GM19351 (cell line): Measurements from ENCODE around the gene SLC12A9.

Experiments used
- ATAC-seq: cut with Tn5 transposase; IDR thresholded peaks from one replicate; pipeline ENCODE4 v1.9.1; 2021; ENCODE audit warnings: mild to moderate bottlenecking, moderate library complexity; ENCODE audit not compliant: unreplicated experiment

SLC12A9 gene

DNA sequence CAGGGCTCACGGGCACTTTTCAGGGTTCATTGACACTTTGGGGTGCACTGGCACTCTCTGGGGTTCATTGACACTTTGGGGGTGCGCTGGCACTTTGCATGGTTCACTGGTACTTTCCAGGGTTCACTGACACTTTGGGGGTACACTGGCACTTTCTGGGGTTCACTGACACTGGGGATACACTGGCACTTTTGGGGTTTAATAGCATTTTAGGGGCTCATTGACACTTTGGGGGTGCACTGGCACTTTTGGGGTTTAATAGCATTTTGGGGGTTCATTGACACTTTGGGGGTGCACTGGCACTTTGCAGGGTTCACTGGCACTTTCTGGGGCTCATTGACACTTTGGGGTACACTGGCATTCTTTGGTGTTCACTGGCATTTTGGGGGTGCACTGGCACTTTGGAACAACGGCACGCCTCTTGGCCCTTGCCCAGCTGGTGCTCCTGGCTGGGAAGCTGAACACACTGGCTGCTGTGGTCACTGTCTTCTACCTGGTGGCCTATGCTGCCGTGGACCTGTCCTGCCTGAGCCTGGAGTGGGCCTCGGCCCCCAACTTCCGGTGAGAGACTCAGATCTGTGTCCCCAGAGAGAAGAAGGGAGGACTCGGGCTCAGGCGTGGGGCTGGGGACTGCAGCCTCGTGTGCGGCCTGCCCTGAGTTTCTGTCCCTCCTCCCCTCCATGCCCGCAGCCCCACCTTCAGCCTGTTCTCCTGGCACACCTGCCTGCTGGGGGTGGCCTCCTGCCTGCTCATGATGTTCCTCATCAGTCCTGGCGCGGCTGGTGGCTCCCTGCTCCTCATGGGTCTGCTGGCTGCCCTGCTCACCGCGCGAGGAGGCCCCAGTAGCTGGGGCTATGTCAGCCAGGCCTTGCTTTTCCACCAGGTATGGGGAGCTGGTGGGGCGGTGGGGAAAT lies 8.4 kb downstream of the SLC12A9 start:
- ATAC-seq = no peak

DNA sequence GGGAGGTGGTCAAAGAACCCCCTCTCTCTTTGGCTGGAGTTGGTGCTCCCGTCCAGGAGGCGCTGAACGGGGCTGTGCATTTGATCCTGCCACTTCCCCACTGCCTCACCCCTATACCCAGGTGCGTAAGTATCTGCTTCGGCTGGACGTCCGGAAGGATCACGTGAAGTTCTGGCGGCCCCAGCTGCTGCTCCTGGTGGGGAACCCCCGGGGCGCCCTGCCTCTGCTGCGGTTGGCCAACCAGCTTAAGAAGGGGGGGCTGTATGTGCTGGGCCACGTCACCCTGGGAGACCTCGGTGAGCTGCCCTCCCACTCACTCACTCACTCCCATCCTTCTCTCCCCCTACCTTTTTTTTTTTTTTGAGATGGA lies 9.1 kb downstream of the SLC12A9 start:
- ATAC-seq = no peak

DNA sequence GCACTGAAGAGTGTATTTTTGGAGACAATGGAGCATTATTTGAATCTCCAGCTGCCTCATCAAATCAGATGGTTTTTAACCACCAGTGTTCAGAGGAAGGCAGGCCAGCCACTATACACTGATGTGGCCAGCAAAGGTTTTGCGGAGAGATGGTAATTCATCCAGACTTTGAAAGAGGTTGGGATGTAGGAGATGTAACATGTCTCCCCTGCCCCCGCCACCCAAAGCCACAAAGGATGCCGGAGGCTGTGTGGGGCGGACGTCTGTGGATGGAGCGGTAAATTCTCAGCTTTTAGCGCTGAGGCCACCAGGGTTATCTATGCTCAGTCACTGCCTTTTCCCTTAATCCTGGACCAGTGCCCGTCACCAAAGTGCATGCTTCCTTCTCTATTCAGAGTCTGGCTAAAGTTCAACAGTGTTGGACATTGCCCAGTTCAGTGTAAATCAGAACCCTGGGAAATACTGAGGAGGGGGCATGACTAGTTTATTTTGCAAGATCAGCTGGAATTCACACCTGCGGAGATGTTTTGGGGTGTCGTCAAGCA lies 11.0 kb downstream of the SLC12A9 start:
- ATAC-seq = no peak

DNA sequence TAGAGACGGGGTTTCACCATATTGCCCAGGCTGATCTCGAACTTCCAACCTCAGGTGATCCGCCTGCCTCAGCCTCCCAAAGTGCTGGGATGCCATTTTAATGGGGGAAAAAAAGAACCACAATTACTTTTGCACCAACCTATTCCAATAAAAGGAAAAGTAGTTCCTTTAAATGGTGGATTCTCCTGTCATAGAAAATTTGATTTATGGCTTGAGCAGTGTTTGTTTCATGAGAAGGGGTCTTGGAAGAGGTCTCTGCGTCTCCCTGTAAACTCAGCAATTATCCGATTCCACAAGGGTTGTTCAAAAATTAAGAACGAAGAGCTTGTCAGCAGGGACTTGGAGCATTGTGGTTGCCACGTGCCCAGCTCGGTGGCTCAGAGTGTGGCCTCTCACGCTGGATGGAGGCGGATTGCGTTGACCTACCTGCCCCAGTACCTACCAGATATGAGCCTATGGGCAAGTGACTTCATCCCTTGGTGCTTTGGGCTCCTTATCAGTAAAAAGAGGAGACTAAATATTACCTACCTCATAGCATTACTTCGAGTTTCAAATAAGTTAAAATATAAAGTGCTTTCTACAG lies 11.8 kb downstream of the SLC12A9 start:
- no peak for ATAC-seq

DNA sequence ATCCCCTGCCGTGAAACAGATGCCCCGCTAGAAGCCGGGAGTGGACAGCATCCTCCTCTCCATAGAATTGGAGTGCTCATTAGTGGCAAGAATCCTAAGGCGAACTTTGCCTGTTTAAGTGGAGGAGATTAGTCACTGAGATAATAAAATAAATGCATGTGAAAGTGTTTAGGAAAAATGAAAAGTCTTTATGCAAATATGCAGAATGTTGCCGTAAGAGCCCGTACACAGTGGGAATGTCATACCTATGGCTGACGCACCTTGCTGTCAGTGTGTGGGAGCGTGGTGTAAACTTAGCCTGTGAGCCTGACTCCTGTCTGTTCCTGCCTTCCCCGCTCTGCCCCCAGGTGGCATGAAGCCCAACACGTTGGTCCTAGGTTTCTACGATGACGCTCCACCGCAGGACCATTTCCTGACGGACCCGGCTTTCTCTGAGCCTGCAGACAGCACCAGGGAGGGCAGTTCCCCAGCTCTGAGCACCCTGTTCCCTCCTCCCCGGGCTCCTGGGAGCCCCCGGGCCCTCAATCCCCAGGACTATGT lies 12.9 kb downstream of the SLC12A9 start:
- ATAC-seq = no peak

DNA sequence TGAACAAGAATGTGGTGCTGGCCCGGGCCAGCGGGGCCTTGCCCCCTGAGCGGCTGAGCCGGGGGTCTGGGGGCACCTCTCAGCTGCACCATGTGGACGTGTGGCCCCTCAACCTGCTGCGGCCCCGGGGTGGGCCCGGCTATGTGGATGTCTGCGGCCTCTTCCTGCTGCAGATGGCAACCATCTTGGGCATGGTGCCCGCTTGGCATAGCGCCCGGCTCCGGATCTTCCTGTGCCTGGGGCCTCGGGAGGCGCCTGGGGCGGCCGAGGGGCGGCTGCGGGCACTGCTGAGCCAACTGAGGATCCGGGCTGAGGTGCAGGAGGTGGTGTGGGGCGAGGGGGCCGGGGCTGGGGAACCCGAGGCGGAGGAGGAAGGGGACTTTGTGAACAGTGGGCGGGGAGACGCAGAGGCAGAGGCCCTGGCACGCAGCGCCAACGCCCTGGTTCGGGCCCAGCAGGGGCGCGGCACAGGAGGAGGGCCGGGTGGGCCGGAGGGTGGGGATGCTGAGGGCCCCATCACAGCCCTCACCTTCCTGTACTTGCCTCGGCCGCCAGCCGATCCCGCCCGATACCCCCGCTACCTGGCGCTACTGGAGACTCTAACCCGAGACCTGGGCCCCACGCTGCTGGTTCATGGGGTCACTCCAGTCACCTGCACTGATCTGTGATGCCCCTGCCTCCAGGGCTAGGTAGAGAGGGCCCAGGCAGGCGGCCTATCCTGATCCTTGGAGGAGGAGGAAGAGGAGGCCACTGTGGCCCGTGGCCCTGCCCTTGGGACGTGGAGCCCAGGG lies 13.6 kb downstream of the SLC12A9 start:
- no peak for ATAC-seq

DNA sequence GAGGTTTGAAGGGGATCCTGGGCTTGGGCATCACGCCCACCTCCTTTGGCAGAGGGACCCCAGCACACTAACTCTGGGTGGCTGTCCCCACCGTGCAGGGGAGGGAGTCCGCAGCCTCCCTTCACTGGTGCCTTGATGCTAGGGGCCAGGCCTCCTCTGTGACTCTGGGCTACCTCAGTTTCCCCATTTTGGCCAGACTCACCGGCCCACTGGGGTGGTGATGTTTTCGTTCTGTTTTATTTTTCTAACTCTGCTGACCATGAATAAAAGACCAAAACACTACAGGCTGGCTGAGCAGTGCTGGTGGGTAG lies 14.2 kb downstream of the SLC12A9 start:
- no peak for ATAC-seq

DNA sequence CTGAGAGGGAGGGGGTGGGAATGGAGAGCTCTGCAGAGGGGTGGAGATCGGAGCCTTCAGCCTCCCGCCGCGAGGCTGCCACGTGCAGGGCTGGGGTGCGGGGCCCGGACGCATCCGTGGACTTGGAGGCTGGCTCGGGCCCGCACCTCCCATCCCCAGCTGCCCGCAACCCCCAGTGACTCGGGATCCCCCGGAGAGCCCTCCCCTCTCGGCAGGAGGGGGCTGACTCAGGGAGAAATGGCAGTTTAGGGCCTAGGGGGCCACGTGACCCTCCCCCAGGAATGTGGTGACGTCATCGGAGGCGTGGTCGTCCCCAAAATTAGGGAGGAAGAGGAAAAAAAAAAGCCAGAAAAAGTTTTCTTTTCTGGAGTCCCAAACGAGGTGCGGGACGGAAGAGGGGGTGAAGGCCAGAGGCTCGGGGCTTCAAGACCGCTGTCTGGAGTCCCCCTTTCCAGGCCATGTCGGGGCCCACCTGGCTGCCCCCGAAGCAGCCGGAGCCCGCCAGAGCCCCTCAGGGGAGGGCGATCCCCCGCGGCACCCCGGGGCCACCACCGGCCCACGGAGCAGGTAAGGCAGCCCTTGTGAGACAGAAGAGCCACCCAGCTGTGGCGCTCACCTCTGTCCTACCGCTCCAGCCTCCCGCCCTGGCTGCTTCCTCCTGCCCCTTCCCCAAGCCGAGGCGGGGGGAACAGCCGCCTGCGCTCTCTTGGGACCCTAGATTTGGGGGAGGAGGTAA lies 14.7 kb downstream of the SLC12A9 start, which contains the start of gene TRIP6:
TRIP6 (plus strand) TSS at position 348 of the 736 bp plus-strand sequence; CDS start at position 459, 111 bp downstream.
- peak; percentile 62 for ATAC-seq

DNA sequence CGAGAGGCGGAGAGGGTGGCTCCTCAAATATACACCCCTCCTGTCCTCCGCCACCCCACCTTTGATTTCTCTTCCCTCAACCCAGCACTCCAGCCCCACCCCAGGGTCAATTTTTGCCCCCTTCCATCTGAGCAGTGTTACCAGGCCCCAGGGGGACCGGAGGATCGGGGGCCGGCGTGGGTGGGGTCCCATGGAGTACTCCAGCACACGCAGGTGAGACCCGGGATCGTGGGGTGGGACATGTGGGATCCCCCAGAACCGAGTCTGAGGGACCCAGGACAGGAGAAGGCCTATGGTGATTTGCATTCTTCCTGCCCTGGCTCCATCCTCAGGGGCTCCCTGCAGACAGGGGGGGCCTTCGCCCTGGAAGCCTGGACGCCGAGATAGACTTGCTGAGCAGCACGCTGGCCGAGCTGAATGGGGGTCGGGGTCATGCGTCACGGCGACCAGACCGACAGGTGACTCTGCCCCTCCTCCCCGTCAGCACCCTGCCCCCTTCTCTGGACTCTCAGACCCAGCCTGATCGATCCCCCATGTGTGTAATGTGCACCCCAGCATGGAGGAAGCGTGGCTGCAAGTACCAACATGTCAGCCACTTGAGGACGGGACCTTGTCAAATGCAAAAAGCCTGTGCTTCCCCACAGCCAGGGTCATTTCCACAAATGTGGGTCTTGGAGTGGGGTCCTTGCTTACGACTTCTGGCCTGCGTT lies 15.4 kb downstream of the SLC12A9 start:
- ATAC-seq = peak; percentile 34

DNA sequence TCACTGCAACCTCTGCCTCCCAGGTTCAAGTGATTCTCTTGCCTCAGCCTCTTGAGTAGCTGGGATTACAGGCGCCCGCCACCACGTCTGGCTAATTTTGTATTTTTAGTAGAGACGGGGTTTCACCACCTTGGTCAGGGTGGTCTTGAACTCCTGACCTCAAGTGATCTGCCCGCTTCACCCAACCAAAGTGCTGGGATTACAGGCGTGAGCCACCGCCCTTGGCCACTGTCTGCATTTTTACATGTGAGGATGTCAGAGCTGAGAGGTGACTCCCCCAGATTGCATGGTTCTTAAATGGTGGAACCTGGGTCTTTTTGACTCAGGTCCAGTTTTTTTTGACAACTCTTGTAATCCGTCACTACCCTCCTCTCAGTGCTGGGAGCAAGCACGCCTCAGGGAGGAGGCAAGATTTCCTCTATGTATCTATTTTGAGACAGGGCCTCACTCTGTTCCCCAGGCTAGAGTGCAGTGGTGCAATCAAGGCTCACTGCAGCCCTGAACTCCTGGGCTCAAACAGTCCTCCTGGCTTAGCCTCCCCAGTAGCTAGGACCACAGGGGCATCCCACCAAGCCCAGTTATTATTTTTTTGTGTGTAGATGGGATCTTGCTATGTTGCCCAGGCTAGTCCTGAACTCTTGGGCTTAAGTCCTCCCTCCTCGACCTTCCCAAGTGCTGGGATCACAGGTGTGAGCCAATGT lies 21.2 kb downstream of the SLC12A9 start:
- no peak for ATAC-seq

DNA sequence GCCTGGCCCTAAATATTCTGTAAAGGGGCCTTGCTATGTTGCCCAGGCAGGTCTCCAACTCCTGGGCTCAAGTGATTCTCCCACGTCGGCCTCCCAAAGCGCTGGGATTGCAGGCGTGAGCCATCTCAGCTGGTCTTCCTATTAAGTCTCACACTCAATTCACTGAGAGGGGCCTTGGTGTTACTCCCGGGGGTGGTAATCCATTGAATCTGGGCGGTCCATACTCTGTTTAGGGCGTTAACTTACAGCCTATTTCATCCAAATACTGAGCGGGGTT lies 21.7 kb downstream of the SLC12A9 start:
- ATAC-seq = no peak

DNA sequence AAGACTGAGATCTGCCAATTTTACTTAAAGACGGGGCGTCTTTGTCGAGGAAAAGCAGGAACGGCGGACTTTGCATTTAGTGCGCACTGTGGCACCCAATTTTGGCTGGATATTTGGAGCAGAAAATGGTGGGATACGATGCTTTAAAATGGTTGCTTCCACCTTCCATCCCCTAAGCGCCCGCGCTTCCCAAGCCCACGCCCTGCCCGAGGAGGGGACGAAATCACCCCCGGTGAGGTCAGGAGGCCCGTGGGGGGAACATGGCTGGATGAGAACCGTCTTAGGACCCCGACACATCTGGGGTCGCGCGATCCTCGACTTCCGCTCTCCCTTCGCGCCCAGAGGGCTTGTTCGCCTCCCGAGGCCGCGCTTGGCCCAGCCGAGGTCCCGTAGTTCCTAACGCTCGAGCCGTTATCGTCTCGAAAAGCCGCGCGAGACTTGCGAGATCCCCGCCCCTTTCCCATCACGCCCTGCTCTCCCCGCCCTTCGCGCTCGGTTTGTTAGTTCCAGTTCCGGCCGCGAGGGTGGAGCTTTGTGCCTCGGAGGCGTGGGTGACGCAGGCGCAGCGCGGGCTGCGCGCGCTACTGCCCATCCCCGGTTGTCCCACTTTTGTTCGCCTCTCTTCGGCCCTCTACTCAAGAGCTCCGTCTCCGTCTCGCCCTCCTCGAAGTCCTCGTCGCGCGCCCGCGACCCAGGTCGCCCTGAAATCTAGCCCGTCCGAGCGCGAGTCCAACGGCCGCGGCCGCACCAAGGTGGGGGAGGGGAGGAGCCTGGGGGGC lies 22.3 kb downstream of the SLC12A9 start, which contains the start of gene SRRT:
SRRT (plus strand) TSS at position 527 of the 779 bp plus-strand sequence. CDS start 488 bp downstream, outside the sequence.
- peak; percentile 91 for ATAC-seq

DNA sequence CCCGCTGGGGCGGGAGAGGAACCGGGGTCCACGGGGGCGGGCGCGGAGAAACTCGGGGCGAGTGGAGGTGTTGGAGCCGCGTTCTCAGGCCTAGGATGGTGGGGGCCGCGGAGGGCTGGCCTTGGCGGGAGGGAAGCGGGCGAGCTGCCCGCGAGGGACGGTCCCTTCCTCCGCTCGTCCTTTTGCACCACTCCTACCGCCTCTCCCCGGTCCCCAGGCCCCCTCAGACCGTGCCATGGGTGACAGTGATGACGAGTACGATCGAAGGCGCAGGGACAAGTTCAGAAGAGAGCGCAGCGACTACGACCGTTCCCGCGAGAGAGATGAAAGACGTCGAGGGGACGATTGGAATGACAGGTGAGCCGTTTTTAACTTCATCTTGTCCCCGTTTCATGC lies 22.8 kb downstream of the SLC12A9 start:
- peak; percentile 41 for ATAC-seq

DNA sequence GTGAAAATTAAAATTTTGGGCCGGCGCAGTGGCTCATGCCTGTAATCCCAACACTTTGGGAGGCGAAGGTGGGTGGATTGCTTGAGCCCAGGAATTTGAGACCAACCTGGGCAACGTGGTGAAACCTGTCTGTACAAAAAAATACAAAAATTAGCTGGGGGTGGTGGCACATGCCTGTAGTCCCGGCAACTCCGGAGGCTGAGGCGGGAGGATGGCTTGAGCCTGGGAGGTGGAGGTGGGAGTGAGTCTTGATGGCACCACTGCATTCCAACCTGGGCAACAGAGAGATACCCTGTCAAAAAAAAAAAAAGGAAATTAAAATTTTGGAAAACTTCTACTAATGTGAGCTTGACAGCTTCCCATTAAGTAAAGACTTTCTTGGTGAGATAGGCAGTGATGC lies 25.5 kb downstream of the SLC12A9 start:
- ATAC-seq = no peak

DNA sequence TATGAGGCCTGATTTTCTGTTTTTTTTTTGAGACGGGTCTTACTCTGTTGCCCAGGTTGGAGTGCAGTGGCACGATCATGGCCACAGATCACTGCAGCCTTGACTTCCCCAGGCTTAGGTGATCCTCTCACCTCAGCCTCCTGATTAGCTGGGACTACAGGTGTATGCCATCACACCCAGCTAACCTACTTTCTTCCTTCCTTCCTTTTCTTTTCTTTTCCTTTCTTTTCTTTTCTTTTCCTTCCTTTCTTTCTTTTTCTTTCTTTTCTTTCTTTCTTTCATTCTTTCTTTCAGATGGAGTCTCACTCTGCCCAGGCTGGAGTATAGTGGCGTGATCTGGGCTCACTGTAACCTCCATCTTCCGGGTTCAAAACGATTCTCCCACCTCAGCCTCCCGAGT lies 26.2 kb downstream of the SLC12A9 start:
- ATAC-seq = no peak

DNA sequence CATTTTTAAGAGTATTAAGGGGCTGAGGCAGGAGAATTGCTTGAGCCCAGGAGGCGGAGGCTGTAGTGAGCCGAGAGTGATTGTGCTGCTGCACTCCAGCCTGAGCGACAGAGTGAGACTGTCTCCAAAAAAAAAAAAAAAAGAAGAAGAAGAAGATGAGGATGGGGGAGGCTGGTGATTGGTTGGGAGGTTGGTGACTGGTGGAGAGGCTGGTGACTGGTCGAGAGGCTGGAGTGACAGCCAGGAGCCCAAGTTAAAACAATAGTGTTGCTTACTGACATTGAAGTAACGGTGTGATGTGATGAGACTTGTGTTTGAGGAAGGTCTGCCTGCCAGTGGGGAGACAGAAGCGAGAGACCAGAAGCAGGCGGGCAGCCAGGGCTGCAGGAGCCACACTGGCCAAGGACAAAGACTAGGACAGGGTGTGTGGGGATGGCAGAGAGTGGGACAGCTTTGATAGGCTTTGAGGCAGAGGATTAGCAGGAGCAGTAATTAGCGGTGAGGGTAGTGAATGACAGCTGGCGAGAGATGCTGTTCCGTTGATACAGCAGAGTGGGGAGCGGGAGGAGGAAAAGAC lies 27.3 kb downstream of the SLC12A9 start:
- no peak for ATAC-seq

DNA sequence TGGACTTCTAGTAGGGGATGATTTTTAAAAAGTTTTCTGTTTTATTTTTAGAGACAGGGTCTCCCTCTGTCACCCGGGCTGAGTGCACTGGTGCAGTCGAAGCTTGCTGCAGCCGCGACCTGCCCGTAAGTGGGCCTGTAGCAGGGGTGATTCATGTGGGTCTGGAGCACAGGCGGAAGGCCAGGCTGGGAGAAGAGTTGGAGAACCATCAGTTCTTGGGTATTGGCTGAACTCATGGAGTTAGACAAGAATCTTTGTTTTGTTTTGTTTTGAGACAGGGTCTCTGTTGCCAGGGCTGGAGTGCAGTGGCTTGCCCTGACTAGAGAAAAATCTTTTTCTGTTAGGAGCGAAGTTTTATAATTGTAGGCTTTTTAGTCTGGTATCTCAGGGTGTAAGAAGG lies 28.1 kb downstream of the SLC12A9 start:
- ATAC-seq = no peak

DNA sequence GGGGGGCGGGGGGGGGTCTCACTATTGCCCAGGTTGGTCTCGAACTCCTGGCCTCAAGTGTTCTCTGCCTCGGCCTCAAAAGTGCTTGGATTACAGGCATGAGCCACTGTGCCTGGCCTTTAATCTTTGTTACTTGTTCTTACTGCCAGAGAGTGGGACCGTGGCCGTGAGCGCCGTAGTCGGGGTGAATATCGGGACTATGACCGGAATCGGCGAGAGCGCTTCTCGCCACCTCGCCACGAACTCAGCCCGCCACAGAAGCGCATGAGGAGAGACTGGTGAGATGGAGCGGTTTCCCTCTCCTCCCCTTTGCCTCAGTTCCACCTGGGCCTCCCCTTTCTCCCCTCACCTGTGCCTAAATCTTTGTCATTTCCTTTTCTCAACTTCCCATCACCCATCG lies 28.6 kb downstream of the SLC12A9 start:
- no peak for ATAC-seq
